NT2/D1 (cell line): ENCODE data around the gene EXTL1.

ENCODE experiments used
- SUZ12 ChIP-seq: IDR thresholded peaks from 2 replicates; pipeline ENCODE4 v1.6.1; 2011; ENCODE audit not compliant: insufficient read length, insufficient read depth; ENCODE audit errors: extremely low read depth
- YY1 ChIP-seq: IDR thresholded peaks from 2 replicates; pipeline ENCODE4 v1.6.1; 2011; ENCODE audit not compliant: insufficient read length, insufficient read depth
- ZNF274 ChIP-seq: IDR thresholded peaks from 2 replicates; pipeline ENCODE4 v1.6.1; 2011; ENCODE audit warnings: mild to moderate bottlenecking, low read depth, low read length

DNA sequence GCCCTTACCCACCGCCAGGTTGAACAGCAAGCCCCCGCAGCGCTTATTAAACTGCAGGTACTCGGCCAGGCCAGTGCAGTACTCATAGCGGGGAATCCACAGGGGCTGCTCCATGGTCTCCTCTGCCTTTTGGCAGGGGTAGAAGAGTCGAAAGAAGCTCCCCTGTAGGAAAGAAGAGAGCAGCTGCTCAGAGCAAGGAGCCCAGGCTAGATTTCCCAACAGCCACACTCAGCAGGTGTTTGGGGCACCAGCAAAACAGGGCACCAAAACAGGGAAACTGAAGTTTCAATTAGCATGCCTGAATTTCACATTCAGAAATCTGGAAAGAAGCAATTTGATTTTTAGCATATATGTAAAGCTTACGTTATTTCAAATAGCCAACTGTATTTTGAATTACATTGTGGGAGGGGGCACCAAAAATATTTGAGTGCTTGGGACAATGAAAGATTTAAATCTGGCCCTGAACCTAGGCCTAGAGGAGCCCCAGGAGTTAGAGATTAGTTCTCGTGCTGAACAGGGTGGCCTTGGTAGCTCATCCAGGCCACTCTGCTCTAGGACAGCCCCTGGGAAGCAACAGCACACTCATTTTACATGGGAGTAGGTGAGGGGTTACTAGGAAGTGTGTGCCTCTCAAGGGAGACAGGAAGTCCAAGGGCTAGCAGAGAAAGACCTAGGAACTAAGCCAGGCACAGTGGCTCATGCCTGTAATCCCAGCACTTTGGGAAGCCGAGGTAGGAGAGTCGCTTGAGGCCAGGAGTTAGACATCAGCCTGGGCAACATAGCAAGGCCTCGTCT, 31.9 kb upstream of the EXTL1 start:
- TF ChIP-seq SUZ12 (no peak), ZNF274 (no peak), YY1 (no peak)
